Spleen (tissue), 7 donors: ENCODE measurements around the gene OLA1.

Experiments
- POLR2A ChIP-seq, 3 donors: fragments of 450-650 bp; IDR thresholded peaks; one replicate each; pipeline ENCODE4 v1.5.1; 2017; ENCODE audit warnings: antibody characterized with exemption in 3 of 3, mild to moderate bottlenecking in 1 of 3
- TF ChIP-seq, protein P1 (sequence below), 11 experiments: fragments of 200-600 bp in 7 of 11; fragments of 450-650 bp in 4 of 11; sonication (generic) in 4 of 11; IDR thresholded peaks in 8 of 11; conservative IDR thresholded peaks in 3 of 11; 1 replicate in 7 of 11; 2 replicates in 4 of 11; pipeline versions ENCODE4 v1.4.0 to v1.8.0; 2016 to 2021; ENCODE audit warnings: antibody characterized with exemption in 11 of 11, inconsistent platforms in 4 of 11, mild to moderate bottlenecking in 1 of 11
- donor health status: DM: no; HTN: no; CAD: no; lungs with moderate emphysema.
- donor health status: DM: no; HTN: no; CAD: no.
- donor health status: DM: no; HTN: no; CAD: no.

DNA sequence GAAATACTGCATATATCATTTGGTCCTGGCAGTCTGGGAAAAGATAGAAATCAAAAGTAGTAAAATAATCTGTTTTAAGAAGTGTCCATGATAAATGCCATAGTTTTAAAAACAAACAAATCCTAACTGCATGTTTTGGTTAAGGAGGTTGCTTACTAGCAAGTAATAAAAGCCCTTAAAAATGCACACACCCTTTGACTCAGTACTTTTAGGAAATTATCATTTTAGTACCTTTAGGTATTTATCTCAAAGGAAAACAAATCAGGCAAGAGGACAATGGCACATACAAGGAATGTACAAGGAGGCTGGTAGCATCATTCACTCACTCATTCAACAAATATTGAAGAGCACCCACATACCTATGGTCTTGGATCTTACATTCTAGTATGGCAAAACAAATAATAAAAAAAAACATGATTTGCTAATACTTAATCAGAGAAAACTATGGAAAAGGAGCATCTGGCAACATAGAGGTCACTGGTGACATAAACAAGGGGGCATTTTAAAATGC, 67.6 kb downstream of the OLA1 start:
- TF ChIP-seq, protein P1, sequence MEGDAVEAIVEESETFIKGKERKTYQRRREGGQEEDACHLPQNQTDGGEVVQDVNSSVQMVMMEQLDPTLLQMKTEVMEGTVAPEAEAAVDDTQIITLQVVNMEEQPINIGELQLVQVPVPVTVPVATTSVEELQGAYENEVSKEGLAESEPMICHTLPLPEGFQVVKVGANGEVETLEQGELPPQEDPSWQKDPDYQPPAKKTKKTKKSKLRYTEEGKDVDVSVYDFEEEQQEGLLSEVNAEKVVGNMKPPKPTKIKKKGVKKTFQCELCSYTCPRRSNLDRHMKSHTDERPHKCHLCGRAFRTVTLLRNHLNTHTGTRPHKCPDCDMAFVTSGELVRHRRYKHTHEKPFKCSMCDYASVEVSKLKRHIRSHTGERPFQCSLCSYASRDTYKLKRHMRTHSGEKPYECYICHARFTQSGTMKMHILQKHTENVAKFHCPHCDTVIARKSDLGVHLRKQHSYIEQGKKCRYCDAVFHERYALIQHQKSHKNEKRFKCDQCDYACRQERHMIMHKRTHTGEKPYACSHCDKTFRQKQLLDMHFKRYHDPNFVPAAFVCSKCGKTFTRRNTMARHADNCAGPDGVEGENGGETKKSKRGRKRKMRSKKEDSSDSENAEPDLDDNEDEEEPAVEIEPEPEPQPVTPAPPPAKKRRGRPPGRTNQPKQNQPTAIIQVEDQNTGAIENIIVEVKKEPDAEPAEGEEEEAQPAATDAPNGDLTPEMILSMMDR (IDR thresholded peaks at IDR 0.05 in 8 of 11, conservative IDR thresholded peaks at IDR 0.05 in 3 of 11): no peak
- no peak for TF ChIP-seq POLR2A (IDR thresholded peaks at IDR 0.05)
